GM19239 (cell line): ENCODE data around the gene CPNE5.

Source experiments
- DNase-seq: peaks from one replicate; pipeline ENCODE4 v3.0.0; 2011; ENCODE audit warnings: low spot score; ENCODE audit not compliant: insufficient read length
- FAIRE-seq: peaks from 2 replicates; lab custom pipeline; 2011; peaks lifted over from hg19 to GRCh38; lab: Jason Lieb, UNC

Gene CPNE5

GRCh38 chr6:36858407-36858981, 19.2 kb upstream of the CPNE5 start:
- FAIRE-seq (no peak), DNase-seq (no peak)

- no peak for DNase-seq
- no peak for FAIRE-seq
These were observed 18.1 kb upstream of the CPNE5 start for GRCh38 chr6:36857325-36857724.

GRCh38 chr6:36856277-36856676, 17.0 kb upstream of the CPNE5 start:
- DNase-seq (no peak), FAIRE-seq (no peak)

- DNase-seq = no peak
- FAIRE-seq = no peak
These were observed 16.5 kb upstream of the CPNE5 start for GRCh38 chr6:36855750-36856149.

- DNase-seq = no peak
- no peak for FAIRE-seq
These were observed 14.1 kb upstream of the CPNE5 start for GRCh38 chr6:36853325-36853724.

- FAIRE-seq = no peak
- DNase-seq = no peak
These were observed 13.4 kb upstream of the CPNE5 start for GRCh38 chr6:36852481-36853147.

GRCh38 chr6:36851626-36852025, 12.4 kb upstream of the CPNE5 start:
- DNase-seq (no peak), FAIRE-seq (no peak)

- DNase-seq = no peak
- FAIRE-seq = peak; percentile 21
These were observed 11.9 kb upstream of the CPNE5 start for GRCh38 chr6:36851149-36851614.

- FAIRE-seq = no peak
- DNase-seq = no peak
These were observed 10.8 kb upstream of the CPNE5 start for GRCh38 chr6:36850021-36850420.

- DNase-seq = no peak
- no peak for FAIRE-seq
These were observed 9.6 kb upstream of the CPNE5 start for GRCh38 chr6:36848658-36849441.

GRCh38 chr6:36847991-36848390, 8.7 kb upstream of the CPNE5 start:
- no peak for DNase-seq
- FAIRE-seq = no peak

- DNase-seq (no peak), FAIRE-seq (no peak)
These were observed 7.9 kb upstream of the CPNE5 start for GRCh38 chr6:36847152-36847551.

- no peak for FAIRE-seq
- no peak for DNase-seq
These were observed 6.0 kb upstream of the CPNE5 start for GRCh38 chr6:36845233-36845632.

GRCh38 chr6:36844232-36845170, 5.3 kb upstream of the CPNE5 start:
- FAIRE-seq (no peak), DNase-seq (no peak)

GRCh38 chr6:36843170-36843569, 3.9 kb upstream of the CPNE5 start:
- DNase-seq (no peak), FAIRE-seq (no peak)

- FAIRE-seq (no peak), DNase-seq (no peak)
These were observed 2.5 kb upstream of the CPNE5 start for GRCh38 chr6:36841756-36842155.

- DNase-seq (no peak), FAIRE-seq (no peak)
These were observed 1.5 kb upstream of the CPNE5 start for GRCh38 chr6:36840432-36841403.

- DNase-seq (peak; percentile 36), FAIRE-seq (no peak)
These were observed 646 bp upstream of the CPNE5 start for GRCh38 chr6:36839749-36840431.

- DNase-seq (no peak), FAIRE-seq (no peak)
These were observed 1.6 kb downstream of the CPNE5 start for GRCh38 chr6:36837686-36838085.
